Measurements from ENCODE around the gene TSG101. TPM values are rescaled to one million over a fixed set of nuclear protein-coding genes. Genes with fewer than 3 reads are reported as not detected.

TSG101 gene
- total RNA-seq, result 73.8 and 104 TPM in 2 replicates

GRCh38 chr11:18526521-18527296 is at the start of gene TSG101:
Gene TSG101 (minus strand): TSS chr11:18526942. CDS start chr11:18526816, 126 bp downstream.

GRCh38 chr11:18455686-18456372 is 70.9 kb downstream of the TSG101 start, which contains the start of gene LDHAL6A:
Gene LDHAL6A (plus strand): TSS chr11:18455856. CDS start chr11:18456681, 825 bp downstream.

Other genes with a start within 250 kb of the TSG101 start
- gene HPS5, start 204.8 kb downstream of the TSG101 start, total RNA-seq, result 17.8 and 21.0 TPM in 2 replicates
- 30.8 and 45.2 TPM in 2 replicates for gene GTF2H1, start 204.4 kb downstream of the TSG101 start, total RNA-seq
- 1,673 and 1,779 TPM in 2 replicates for gene LDHA, start 132.4 kb downstream of the TSG101 start, total RNA-seq
- gene LDHC, start 114.6 kb downstream of the TSG101 start, total RNA-seq, result not detected in 2 replicates
- gene LDHAL6A, start 71.1 kb downstream of the TSG101 start, total RNA-seq, result not detected in 2 replicates
- 15.4 and 21.2 TPM in 2 replicates for gene UEVLD, start 61.8 kb upstream of the TSG101 start, total RNA-seq
- gene MISFA, start 72.8 kb upstream of the TSG101 start, total RNA-seq, result 0.42 and 0.85 TPM in 2 replicates
- gene SPTY2D1, start 107.4 kb upstream of the TSG101 start, total RNA-seq, result 9.7 and 18.4 TPM in 2 replicates
- gene TMEM86A, start 171.8 kb upstream of the TSG101 start, total RNA-seq, result 1.2 and 1.3 TPM in 2 replicates
- 0.21 TPM in 1 of 2 replicates, not detected in the other for gene IGSF22, start 199.2 kb upstream of the TSG101 start, total RNA-seq

All from airway epithelial cell (primary cell).